ENCODE measurements around the gene SUN3. TPM values are rescaled to one million over a fixed set of nuclear protein-coding genes. Genes with fewer than 3 reads are reported as not detected.
"Not testable (repeated sequence)": the region's sequence is repeated elsewhere in the genome, so short reads cannot be mapped to it uniquely, and the experiment has no call there.

The SUN3 gene
- total and polyA plus RNA-seq, 2 of the 13 experiments (the other 11 are each of a cell fraction or from before 2014, with no cell fraction given) = not detected

- TF ChIP-seq IKZF5 (CRISPR knock-in tag; IDR thresholded peaks at IDR 0.05) (0 out of 2 replicates have a peak, but pooled peaks have one; percentile 50), ZNF503 (CRISPR knock-in tag; IDR thresholded peaks at IDR 0.05) (0 out of 2 replicates have a peak, but pooled peaks have one; percentile 42), PITX1 (CRISPR knock-in tag; IDR thresholded peaks at IDR 0.05) (peak; percentile 97), MIXL1 (CRISPR knock-in tag; IDR thresholded peaks at IDR 0.05) (peak; percentile 97), TEAD3 (CRISPR knock-in tag; optimal IDR thresholded peaks at IDR 0.05; ENCODE audit: borderline replicate concordance) (peak; percentile 65), ZFY (CRISPR knock-in tag; IDR thresholded peaks at IDR 0.05) (peak; percentile 23; the same call in 1 of the 2 replicates), GATAD2A (CRISPR knock-in tag; IDR thresholded peaks at IDR 0.05) (peak; percentile 82), ISL2 (CRISPR knock-in tag; IDR thresholded peaks at IDR 0.05) (0 out of 2 replicates have a peak, but pooled peaks have one; percentile 19), FOXP1 (CRISPR knock-in tag; IDR thresholded peaks at IDR 0.05) (peak; percentile 58; the same call in 1 of the 2 replicates), CEBPG (CRISPR knock-in tag; IDR thresholded peaks at IDR 0.05) (0 out of 2 replicates have a peak, but pooled peaks have one; percentile 37), HOXA3 (CRISPR knock-in tag; IDR thresholded peaks at IDR 0.05) (peak; percentile 69), MED1 (CRISPR knock-in tag; IDR thresholded peaks at IDR 0.05) (peak; percentile 63), SOX6 (CRISPR knock-in tag; IDR thresholded peaks at IDR 0.05) (peak; percentile 80), ZNF574 (CRISPR knock-in tag; IDR thresholded peaks at IDR 0.05) (peak; percentile 47; the same call in 1 of the 2 replicates), MYC (CRISPR knock-in tag; IDR thresholded peaks at IDR 0.05; ENCODE audit: borderline replicate concordance) (peak; percentile 44; the same call in 1 of the 2 replicates), SP5 (CRISPR knock-in tag; IDR thresholded peaks at IDR 0.05; ENCODE audit: borderline replicate concordance, low read depth) (peak; percentile 47; the same call in 1 of the 2 replicates), SIX4 (CRISPR knock-in tag; IDR thresholded peaks at IDR 0.05) (peak; percentile 70), SOX13 (CRISPR knock-in tag; conservative IDR thresholded peaks at IDR 0.05 in 1 of 2, IDR thresholded peaks at IDR 0.05 in 1 of 2) (peak in 1 of 2 experiments; percentile 91; a peak in 2 of 4 replicates), ARID5B (CRISPR knock-in tag; IDR thresholded peaks at IDR 0.05) (peak; percentile 95)
- not testable (repeated sequence) for TF ChIP-seq FOXP1, SOX6, SOX13 (IDR thresholded peaks at IDR 0.05)
Observed at GRCh38 chr7:47989607-47990400, 39.1 kb downstream of the SUN3 start (continued).

Data from HepG2 (cell line).